ENCODE results near the gene MGP. TPM values are rescaled to one million over a fixed set of nuclear protein-coding genes. Genes with fewer than 3 reads are reported as not detected.

The MGP gene
- polyA plus RNA-seq, 1 experiment = 4.0 TPM

DNA sequence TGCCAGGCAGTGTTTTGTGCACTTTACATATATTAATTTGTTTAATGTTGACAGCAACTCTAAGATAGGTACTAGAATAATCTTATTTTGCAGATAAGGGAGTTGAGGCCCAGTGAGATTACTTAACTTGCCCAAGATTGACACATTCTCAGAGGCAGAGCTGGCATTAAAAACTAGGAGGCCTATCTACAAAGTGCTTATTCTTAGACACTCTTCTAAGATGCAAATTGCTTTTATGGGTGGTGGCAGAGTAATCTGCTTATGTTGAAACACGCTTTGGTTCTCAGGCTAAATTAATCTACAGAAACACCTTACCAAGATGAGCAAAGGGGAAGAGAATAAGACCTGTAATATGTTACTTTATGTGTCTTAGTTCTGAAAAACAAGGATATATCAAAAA is 7.2 kb downstream of the MGP start:
- H3K9me3 ChIP-seq (ENCODE audit: control insufficient read depth, insufficient read depth, low read length) = no peaks in the 10 kb centered on the region
- DNase-seq (ENCODE audit: low read depth, low spot score) = no peak
- POLR2A ChIA-PET = no interaction called here
- no peak overlapping the region for H3K27ac ChIP-seq (ENCODE audit: low read depth, low read length)
- H3K27me3 ChIP-seq (ENCODE audit: control insufficient read depth, insufficient read depth, low read length) = no peaks in the 10 kb centered on the region
- no peak overlapping the region for H3K4me3 ChIP-seq (ENCODE audit: low read depth, low read length)
- CTCF ChIA-PET = interaction anchor here (0.6 kb wide), 1 partner anchor 53 kb away, joined by 3 read pairs; no protein-coding TSS in a partner anchor
- TF ChIP-seq, protein P1, sequence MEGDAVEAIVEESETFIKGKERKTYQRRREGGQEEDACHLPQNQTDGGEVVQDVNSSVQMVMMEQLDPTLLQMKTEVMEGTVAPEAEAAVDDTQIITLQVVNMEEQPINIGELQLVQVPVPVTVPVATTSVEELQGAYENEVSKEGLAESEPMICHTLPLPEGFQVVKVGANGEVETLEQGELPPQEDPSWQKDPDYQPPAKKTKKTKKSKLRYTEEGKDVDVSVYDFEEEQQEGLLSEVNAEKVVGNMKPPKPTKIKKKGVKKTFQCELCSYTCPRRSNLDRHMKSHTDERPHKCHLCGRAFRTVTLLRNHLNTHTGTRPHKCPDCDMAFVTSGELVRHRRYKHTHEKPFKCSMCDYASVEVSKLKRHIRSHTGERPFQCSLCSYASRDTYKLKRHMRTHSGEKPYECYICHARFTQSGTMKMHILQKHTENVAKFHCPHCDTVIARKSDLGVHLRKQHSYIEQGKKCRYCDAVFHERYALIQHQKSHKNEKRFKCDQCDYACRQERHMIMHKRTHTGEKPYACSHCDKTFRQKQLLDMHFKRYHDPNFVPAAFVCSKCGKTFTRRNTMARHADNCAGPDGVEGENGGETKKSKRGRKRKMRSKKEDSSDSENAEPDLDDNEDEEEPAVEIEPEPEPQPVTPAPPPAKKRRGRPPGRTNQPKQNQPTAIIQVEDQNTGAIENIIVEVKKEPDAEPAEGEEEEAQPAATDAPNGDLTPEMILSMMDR (IDR thresholded peaks at IDR 0.05; ENCODE audit: low read depth, low read length) = no peak

DNA sequence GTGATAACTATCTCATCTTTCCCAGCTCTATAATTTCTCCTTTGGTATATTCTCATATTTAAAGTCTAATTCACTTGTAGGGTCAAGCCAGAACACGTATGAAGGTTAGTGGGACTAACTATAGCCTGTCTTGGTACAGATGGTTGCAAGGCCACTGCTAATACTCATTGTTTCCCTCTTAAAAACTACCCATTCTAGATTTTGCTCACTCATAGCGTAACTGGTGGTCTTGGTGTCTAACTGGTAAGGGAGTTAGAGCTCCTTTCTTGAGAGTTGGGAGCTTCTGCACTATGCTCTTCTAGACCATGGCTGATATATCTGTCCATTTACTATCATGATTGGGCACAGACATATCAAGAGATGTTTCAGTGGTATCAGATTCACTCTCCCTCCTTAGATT is 8.8 kb downstream of the MGP start:
- POLR2A ChIA-PET = no interaction called here
- no peak overlapping the region for H3K27ac ChIP-seq (ENCODE audit: low read depth, low read length)
- H3K4me3 ChIP-seq (ENCODE audit: low read depth, low read length) = no peak overlapping the region
- TF ChIP-seq, protein P1 (IDR thresholded peaks at IDR 0.05; ENCODE audit: low read depth, low read length) = no peak
- CTCF ChIA-PET = no interaction called here
- DNase-seq (ENCODE audit: low read depth, low spot score) = no peak
- H3K27me3 ChIP-seq (ENCODE audit: control insufficient read depth, insufficient read depth, low read length) = no peaks in the 10 kb centered on the region
- H3K9me3 ChIP-seq (ENCODE audit: control insufficient read depth, insufficient read depth, low read length) = no peaks in the 10 kb centered on the region

DNA sequence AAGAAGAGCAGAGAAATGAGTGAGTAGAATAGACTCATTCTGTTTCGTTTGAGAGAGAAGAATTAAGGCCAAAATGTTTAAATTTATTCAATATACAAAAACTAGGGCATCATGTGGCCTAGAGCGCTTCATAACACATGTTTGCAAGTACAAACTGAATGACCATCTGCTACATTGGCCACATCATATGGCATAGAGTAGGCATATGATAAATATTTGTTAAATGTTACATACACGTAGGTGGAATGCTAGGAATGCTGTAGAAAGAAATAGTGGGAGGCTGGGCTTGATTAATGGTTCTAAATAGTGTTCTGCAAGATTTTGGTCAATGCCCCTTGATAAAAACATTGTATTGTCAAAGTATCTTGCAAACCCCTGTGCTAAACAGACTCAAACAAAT is 10.8 kb downstream of the MGP start:
- ChIA-PET CTCF (no interaction called here), POLR2A (no interaction called here)
- Histone ChIP-seq H3K27ac (ENCODE audit: low read depth, low read length) (no peak overlapping the region), H3K9me3 (ENCODE audit: control insufficient read depth, insufficient read depth, low read length) (no peaks in the 10 kb centered on the region), H3K4me3 (ENCODE audit: low read depth, low read length) (no peak overlapping the region), H3K27me3 (ENCODE audit: control insufficient read depth, insufficient read depth, low read length) (no peaks in the 10 kb centered on the region)
- no peak for DNase-seq (ENCODE audit: low read depth, low spot score)
- TF ChIP-seq, protein P1 (IDR thresholded peaks at IDR 0.05; ENCODE audit: low read depth, low read length) = no peak

DNA sequence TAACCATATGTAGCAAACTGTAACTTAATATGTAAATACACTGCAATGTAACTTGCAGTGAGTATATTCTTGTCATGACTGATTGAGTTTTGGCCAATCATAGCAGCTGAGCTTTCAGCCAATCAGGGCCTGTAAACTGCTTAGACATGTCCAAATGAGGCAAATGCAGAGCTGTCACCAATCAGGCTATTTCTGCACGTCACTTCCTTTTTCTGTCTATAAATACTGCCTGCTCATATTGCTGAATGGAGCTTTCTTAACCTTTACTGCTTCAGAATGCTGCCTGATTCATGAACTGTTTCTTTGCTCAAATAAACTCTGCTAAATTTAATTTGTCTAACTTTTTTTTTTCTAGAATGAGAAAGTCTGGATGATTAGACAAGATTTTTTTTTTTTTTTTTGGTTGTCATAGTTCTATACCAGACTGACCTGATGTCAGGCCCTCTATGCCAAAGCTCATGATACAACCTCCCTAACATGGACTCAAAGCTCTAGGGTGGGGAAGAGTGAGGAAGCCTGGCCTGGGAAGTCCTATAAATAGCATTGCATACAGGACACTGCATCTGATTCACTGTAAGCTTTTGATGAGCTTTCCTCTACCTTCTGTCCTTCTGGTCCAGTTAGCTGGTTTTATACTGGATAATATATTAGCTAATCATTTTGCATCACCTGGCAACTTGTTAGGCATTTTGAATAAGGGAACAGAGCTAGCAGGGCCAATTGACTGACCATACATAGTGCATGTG is 12.0 kb downstream of the MGP start:
- ChIA-PET CTCF (no interaction called here), POLR2A (no interaction called here)
- Histone ChIP-seq H3K27me3 (ENCODE audit: control insufficient read depth, insufficient read depth, low read length) (no peaks in the 10 kb centered on the region), H3K4me3 (ENCODE audit: low read depth, low read length) (no peak overlapping the region), H3K9me3 (ENCODE audit: control insufficient read depth, insufficient read depth, low read length) (no peaks in the 10 kb centered on the region), H3K27ac (ENCODE audit: low read depth, low read length) (no peak overlapping the region)
- TF ChIP-seq, protein P1 (IDR thresholded peaks at IDR 0.05; ENCODE audit: low read depth, low read length) = no peak
- no peak for DNase-seq (ENCODE audit: low read depth, low spot score)

DNA sequence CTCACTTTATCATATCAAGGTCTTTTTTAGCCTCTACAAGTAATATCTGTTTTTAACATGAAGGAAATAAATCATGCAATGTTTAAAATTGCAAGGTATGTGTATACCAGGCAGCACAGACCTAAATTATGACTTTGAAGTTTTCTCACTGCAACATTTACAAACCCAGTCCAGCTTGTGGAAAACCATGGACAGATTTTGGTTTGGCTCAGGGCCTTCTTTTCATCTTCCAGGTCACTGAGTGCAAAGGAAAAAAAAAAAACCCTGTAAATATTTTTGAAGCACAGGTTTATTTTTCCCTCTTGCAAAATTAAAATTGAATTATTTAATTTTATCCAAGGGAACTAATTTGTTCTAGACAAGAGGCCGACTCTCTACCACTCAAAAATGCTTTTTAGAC is 13.8 kb downstream of the MGP start:
- Histone ChIP-seq H3K9me3 (ENCODE audit: control insufficient read depth, insufficient read depth, low read length) (peaks cover 3% of the 10 kb centered on the region), H3K27ac (ENCODE audit: low read depth, low read length) (no peak overlapping the region), H3K4me3 (ENCODE audit: low read depth, low read length) (no peak overlapping the region), H3K27me3 (ENCODE audit: control insufficient read depth, insufficient read depth, low read length) (no peaks in the 10 kb centered on the region)
- ChIA-PET POLR2A (no interaction called here), CTCF (no interaction called here)
- TF ChIP-seq, protein P1 (IDR thresholded peaks at IDR 0.05; ENCODE audit: low read depth, low read length) = no peak
- no peak for DNase-seq (ENCODE audit: low read depth, low spot score)
